K562 (cell line): ENCODE data around the gene VSNL1. TPM values are rescaled to one million over a fixed set of nuclear protein-coding genes. Genes with fewer than 3 reads are reported as not detected.

Experiments
- CTCFL ChIP-seq: IDR thresholded peaks from 2 replicates; pipeline ENCODE4 v1.6.1; 2011; ENCODE audit warnings: borderline replicate concordance, low read depth, mild to moderate bottlenecking, moderate library complexity, low read length; ENCODE audit not compliant: insufficient read depth, poor library complexity, severe bottlenecking
- FIP1L1 ChIP-seq: fragments of 200-400 bp; formaldehyde crosslinking; IDR thresholded peaks from 2 replicates; pipeline ENCODE4 v1.6.1; 2018; ENCODE audit warnings: mild to moderate bottlenecking, low read depth, low read length; ENCODE audit not compliant: poor library complexity, severe bottlenecking
- GATA2 ChIP-seq: sonication (generic); formaldehyde crosslinking; IDR thresholded peaks from 2 replicates; pipeline ENCODE4 v1.4.0; 2020; ENCODE audit warnings: mild to moderate bottlenecking, missing genetic modification reagents
- ID3 ChIP-seq, 2 experiments: fragments of 250-450 bp in 1 of 2; fragments of 450-650 bp in 1 of 2; sonication (Bioruptor Pico) in 1 of 2; IDR thresholded peaks; 2 replicates each; pipeline versions ENCODE4 v1.6.1 to v1.8.0; 2016 to 2021; ENCODE audit warnings: mild to moderate bottlenecking in 2 of 2, moderate library complexity in 2 of 2, missing compliant biosample characterization in 1 of 2, missing genetic modification characterization in 1 of 2
- MXI1 ChIP-seq: IDR thresholded peaks from 2 replicates; pipeline ENCODE4 v1.6.1; 2011; ENCODE audit warnings: low read depth, mild to moderate bottlenecking, improper control_type of control experiment, low read length
- NFIC ChIP-seq: fragments of 450-650 bp; IDR thresholded peaks from 2 replicates; pipeline ENCODE4 v1.6.1; 2017; ENCODE audit warnings: mild to moderate bottlenecking, inconsistent platforms
- NR1H2 ChIP-seq: sonication (generic); formaldehyde crosslinking; IDR thresholded peaks from 2 replicates; pipeline ENCODE4 v1.4.0; 2020; ENCODE audit warnings: mild to moderate bottlenecking, missing genetic modification reagents
- PML ChIP-seq: IDR thresholded peaks from 2 replicates; pipeline ENCODE4 v1.6.1; 2012; ENCODE audit warnings: low read length, inconsistent platforms
- PPARD ChIP-seq: fragments of 250-450 bp; sonication (Bioruptor Pico); IDR thresholded peaks from 2 replicates; pipeline ENCODE4 v1.8.0; 2022; ENCODE audit warnings: inconsistent platforms, mild to moderate bottlenecking, moderate library complexity
- PRPF4 ChIP-seq: fragments of 200-400 bp; formaldehyde crosslinking; IDR thresholded peaks from one replicate; pipeline ENCODE4 v1.6.1; 2017; ENCODE audit warnings: low read length, low read depth, mild to moderate bottlenecking; ENCODE audit not compliant: insufficient read depth, poor library complexity, severe bottlenecking
- SIX5 ChIP-seq, 2 experiments: IDR thresholded peaks; 2 replicates each; pipeline ENCODE4 v1.6.1; 2011; ENCODE audit warnings: low read length in 2 of 2, borderline replicate concordance in 1 of 2, low read depth in 1 of 2, mild to moderate bottlenecking in 1 of 2, moderate library complexity in 1 of 2; ENCODE audit not compliant: insufficient read depth in 1 of 2
- TAL1 ChIP-seq: fragments of 450-650 bp; IDR thresholded peaks from 2 replicates; pipeline ENCODE4 v1.6.1; 2016; ENCODE audit warnings: mild to moderate bottlenecking
- ZBTB8A ChIP-seq: fragments of 450-650 bp; IDR thresholded peaks from 2 replicates; pipeline ENCODE4 v1.6.1; 2018; ENCODE audit warnings: mild to moderate bottlenecking, moderate library complexity; ENCODE audit not compliant: partially characterized antibody
- ZNF584 ChIP-seq: fragments of 200-800 bp; sonication (Bioruptor generic); IDR thresholded peaks from 2 replicates; pipeline ENCODE4 v1.6.1; 2016; ENCODE audit warnings: low read depth, mild to moderate bottlenecking, missing genetic modification characterization, missing compliant biosample characterization
- polyA plus RNA-seq, 8 experiments: library from polyadenylated mRNA; depleted of rRNA in 4 of 8; stranded (reverse) in 5 of 8; unstranded in 3 of 8; fragments of >200 nt; fragmentation: Nextera tagmentation in 2 of 8; fragmentation: Illumina TruSeq in 1 of 8; extraction: Ambion mirVana in 2 of 8; extraction: Trizol in 1 of 8; gene quantifications; 2 replicates each; pipeline versions ENCODE4 v1.2.1 to v1.2.3, GENCODE V29; 2011 to 2014; ENCODE audit warnings: inconsistent platforms in 1 of 8, missing spikeins in 1 of 8
- total RNA-seq, 7 experiments: library from RNA; depleted of rRNA in 6 of 7; stranded (reverse); fragments of >200 nt in 6 of 7; fragmentation: Illumina TruSeq in 2 of 7; extraction: Trizol in 2 of 7; gene quantifications; 2 replicates each; pipeline versions ENCODE4 v1.2.1 to v1.2.3, GENCODE V29; 2011 to 2021; ENCODE audit warnings: low replicate concordance in 1 of 7

Gene VSNL1
- total and polyA plus RNA-seq, 9 of the 15 experiments (the other 6 are each of a cell fraction or from before 2014, with no cell fraction given) = 0.20 TPM; not detected in 8

- no peak for TF ChIP-seq CTCFL
- peak; percentile 88 for TF ChIP-seq TAL1
- TF ChIP-seq ZBTB8A = no peak
- no peak for TF ChIP-seq ZNF584 (CRISPR knock-in tag)
- peak; percentile 67 for TF ChIP-seq NFIC
- TF ChIP-seq FIP1L1 = no peak
- no peak for TF ChIP-seq SIX5 (IDR thresholded peaks at IDR 0.05; ENCODE audit: borderline replicate concordance in 1 of 2, insufficient read depth in 1 of 2, low read depth in 1 of 2, low read length in 2 of 2)
- TF ChIP-seq PML = peak; percentile 60; the same call in 1 of the 2 replicates
- TF ChIP-seq ID3 (CRISPR knock-in tag; IDR thresholded peaks at IDR 0.05) = no peak
- no peak for TF ChIP-seq ID3 (tag; IDR thresholded peaks at IDR 0.05)
- peak; percentile 57; the same call in 1 of the 2 replicates for TF ChIP-seq GATA2 (CRISPR knock-in tag)
- no peak for TF ChIP-seq PPARD (CRISPR knock-in tag)
- no peak for TF ChIP-seq NR1H2 (CRISPR knock-in tag)
- TF ChIP-seq PRPF4 = no peak
- no peak for TF ChIP-seq MXI1
These were observed 53.5 kb downstream of the VSNL1 start (continued) for GRCh38 chr2:17593841-17594491.
